ENCODE measurements around the gene ALAS1.

ALAS1 gene

GRCh38 chr3:52185837-52186236 lies 12.1 kb upstream of the ALAS1 start:
- WGBS, 2 experiments: 90 to 92% methylated on average over 3 of the region's 3 CpGs
- Histone ChIP-seq H3K4me1 (ENCODE audit: control insufficient read depth, insufficient read depth, low read length) (peaks cover 4% of the 10 kb centered on the region), H3K27ac (ENCODE audit: insufficient read depth, low read depth, low read length, poor library complexity, severe bottlenecking) (no peak overlapping the region), H3K36me3 (ENCODE audit: control insufficient read depth, insufficient read depth, low read length) (no peaks in the 10 kb centered on the region), H3K4me3 (ENCODE audit: insufficient read depth, low read depth, low read length) (no peak overlapping the region), H3K9me3 (ENCODE audit: control insufficient read depth, low read length) (no peaks in the 10 kb centered on the region), H3K27me3 (ENCODE audit: control insufficient read depth, insufficient read depth, low read length, poor library complexity, severe bottlenecking) (no peaks in the 10 kb centered on the region)

GRCh38 chr3:52186729-52187128 lies 11.2 kb upstream of the ALAS1 start:
- no peak overlapping the region for H3K27ac ChIP-seq (ENCODE audit: insufficient read depth, low read depth, low read length, poor library complexity, severe bottlenecking)
- H3K36me3 ChIP-seq (ENCODE audit: control insufficient read depth, insufficient read depth, low read length): no peaks in the 10 kb centered on the region
- peaks cover 5% of the 10 kb centered on the region for H3K4me1 ChIP-seq (ENCODE audit: control insufficient read depth, insufficient read depth, low read length)
- H3K4me3 ChIP-seq (ENCODE audit: insufficient read depth, low read depth, low read length): no peak overlapping the region
- WGBS, 2 experiments: 91 to 96% methylated on average over 9 of the region's 9 CpGs
- no peaks in the 10 kb centered on the region for H3K27me3 ChIP-seq (ENCODE audit: control insufficient read depth, insufficient read depth, low read length, poor library complexity, severe bottlenecking)
- no peaks in the 10 kb centered on the region for H3K9me3 ChIP-seq (ENCODE audit: control insufficient read depth, low read length)

- H3K4me3 ChIP-seq (ENCODE audit: insufficient read depth, low read depth, low read length): no peak overlapping the region
- H3K36me3 ChIP-seq (ENCODE audit: control insufficient read depth, insufficient read depth, low read length): no peaks in the 10 kb centered on the region
- H3K27ac ChIP-seq (ENCODE audit: insufficient read depth, low read depth, low read length, poor library complexity, severe bottlenecking): no peak overlapping the region
- peaks cover 5% of the 10 kb centered on the region for H3K4me1 ChIP-seq (ENCODE audit: control insufficient read depth, insufficient read depth, low read length)
- 77 to 94% methylated on average over 1 of the region's 1 CpG for WGBS, 2 experiments
- H3K27me3 ChIP-seq (ENCODE audit: control insufficient read depth, insufficient read depth, low read length, poor library complexity, severe bottlenecking): no peaks in the 10 kb centered on the region
- no peaks in the 10 kb centered on the region for H3K9me3 ChIP-seq (ENCODE audit: control insufficient read depth, low read length)
These were observed 9.4 kb upstream of the ALAS1 start for GRCh38 chr3:52188556-52188955.

- Histone ChIP-seq H3K36me3 (ENCODE audit: control insufficient read depth, insufficient read depth, low read length) (no peaks in the 10 kb centered on the region), H3K27ac (ENCODE audit: insufficient read depth, low read depth, low read length, poor library complexity, severe bottlenecking) (no peak overlapping the region)
- 88 to 90% methylated on average over 8 to 9 of the region's 9 CpGs for WGBS, 2 experiments
These were observed 7.5 kb upstream of the ALAS1 start for GRCh38 chr3:52190294-52191074.

GRCh38 chr3:52191663-52192062 lies 6.3 kb upstream of the ALAS1 start:
- H3K4me1 ChIP-seq (ENCODE audit: control insufficient read depth, insufficient read depth, low read length): peaks cover 5% of the 10 kb centered on the region
- H3K27me3 ChIP-seq (ENCODE audit: control insufficient read depth, insufficient read depth, low read length, poor library complexity, severe bottlenecking): no peaks in the 10 kb centered on the region
- no peak overlapping the region for H3K27ac ChIP-seq (ENCODE audit: insufficient read depth, low read depth, low read length, poor library complexity, severe bottlenecking)
- no peaks in the 10 kb centered on the region for H3K36me3 ChIP-seq (ENCODE audit: control insufficient read depth, insufficient read depth, low read length)
- H3K4me3 ChIP-seq (ENCODE audit: insufficient read depth, low read depth, low read length): no peak overlapping the region
- 90 to 94% methylated on average over 4 of the region's 4 CpGs for WGBS, 2 experiments
- H3K9me3 ChIP-seq (ENCODE audit: control insufficient read depth, low read length): no peaks in the 10 kb centered on the region

More at GRCh38 chr3:52190294-52191074, 7.5 kb upstream of the ALAS1 start:
- H3K27me3 ChIP-seq (ENCODE audit: control insufficient read depth, insufficient read depth, low read length, poor library complexity, severe bottlenecking): no peaks in the 10 kb centered on the region
- H3K4me3 ChIP-seq (ENCODE audit: insufficient read depth, low read depth, low read length): no peak overlapping the region
- no peaks in the 10 kb centered on the region for H3K9me3 ChIP-seq (ENCODE audit: control insufficient read depth, low read length)
- peaks cover 5% of the 10 kb centered on the region for H3K4me1 ChIP-seq (ENCODE audit: control insufficient read depth, insufficient read depth, low read length)

- Histone ChIP-seq H3K27ac (ENCODE audit: insufficient read depth, low read depth, low read length, poor library complexity, severe bottlenecking) (no peak overlapping the region), H3K9me3 (ENCODE audit: control insufficient read depth, low read length) (no peaks in the 10 kb centered on the region), H3K4me3 (ENCODE audit: insufficient read depth, low read depth, low read length) (no peak overlapping the region), H3K36me3 (ENCODE audit: control insufficient read depth, insufficient read depth, low read length) (no peaks in the 10 kb centered on the region), H3K27me3 (ENCODE audit: control insufficient read depth, insufficient read depth, low read length, poor library complexity, severe bottlenecking) (no peaks in the 10 kb centered on the region), H3K4me1 (ENCODE audit: control insufficient read depth, insufficient read depth, low read length) (peaks cover 13% of the 10 kb centered on the region)
- WGBS, 2 experiments: 93% methylated on average over 18 of the region's 18 CpGs
These were observed 4.9 kb upstream of the ALAS1 start for GRCh38 chr3:52193065-52193464.

GRCh38 chr3:52194485-52195290 lies 3.3 kb upstream of the ALAS1 start:
- Histone ChIP-seq H3K4me3 (ENCODE audit: insufficient read depth, low read depth, low read length) (no peak overlapping the region), H3K9me3 (ENCODE audit: control insufficient read depth, low read length) (no peaks in the 10 kb centered on the region), H3K27me3 (ENCODE audit: control insufficient read depth, insufficient read depth, low read length, poor library complexity, severe bottlenecking) (no peaks in the 10 kb centered on the region), H3K27ac (ENCODE audit: insufficient read depth, low read depth, low read length, poor library complexity, severe bottlenecking) (no peak overlapping the region), H3K4me1 (ENCODE audit: control insufficient read depth, insufficient read depth, low read length) (peaks cover 21% of the 10 kb centered on the region), H3K36me3 (ENCODE audit: control insufficient read depth, insufficient read depth, low read length) (no peaks in the 10 kb centered on the region)
- 88 to 91% methylated on average over 14 of the region's 14 CpGs for WGBS, 2 experiments

- no peak overlapping the region for H3K4me3 ChIP-seq (ENCODE audit: insufficient read depth, low read depth, low read length)
- WGBS, 2 experiments: 87 to 93% methylated on average over 3 of the region's 3 CpGs
- H3K27me3 ChIP-seq (ENCODE audit: control insufficient read depth, insufficient read depth, low read length, poor library complexity, severe bottlenecking): no peaks in the 10 kb centered on the region
- H3K9me3 ChIP-seq (ENCODE audit: control insufficient read depth, low read length): no peaks in the 10 kb centered on the region
- H3K27ac ChIP-seq (ENCODE audit: insufficient read depth, low read depth, low read length, poor library complexity, severe bottlenecking): no peak overlapping the region
- peaks cover 21% of the 10 kb centered on the region for H3K4me1 ChIP-seq (ENCODE audit: control insufficient read depth, insufficient read depth, low read length)
- H3K36me3 ChIP-seq (ENCODE audit: control insufficient read depth, insufficient read depth, low read length): no peaks in the 10 kb centered on the region
These were observed 2.7 kb upstream of the ALAS1 start for GRCh38 chr3:52195291-52195597.

GRCh38 chr3:52195823-52196331 lies 2.1 kb upstream of the ALAS1 start:
- WGBS, 2 experiments: 90 to 93% methylated on average over 10 of the region's 10 CpGs
- no peak overlapping the region for H3K4me3 ChIP-seq (ENCODE audit: insufficient read depth, low read depth, low read length)
- H3K4me1 ChIP-seq (ENCODE audit: control insufficient read depth, insufficient read depth, low read length): peaks cover 17% of the 10 kb centered on the region
- no peaks in the 10 kb centered on the region for H3K36me3 ChIP-seq (ENCODE audit: control insufficient read depth, insufficient read depth, low read length)
- no peaks in the 10 kb centered on the region for H3K9me3 ChIP-seq (ENCODE audit: control insufficient read depth, low read length)
- no peak overlapping the region for H3K27ac ChIP-seq (ENCODE audit: insufficient read depth, low read depth, low read length, poor library complexity, severe bottlenecking)
- no peaks in the 10 kb centered on the region for H3K27me3 ChIP-seq (ENCODE audit: control insufficient read depth, insufficient read depth, low read length, poor library complexity, severe bottlenecking)

- 87 to 92% methylated on average over 3 of the region's 3 CpGs for WGBS, 2 experiments
- peaks cover 17% of the 10 kb centered on the region for H3K4me1 ChIP-seq (ENCODE audit: control insufficient read depth, insufficient read depth, low read length)
These were observed 983 bp upstream of the ALAS1 start for GRCh38 chr3:52196977-52197376.

More at GRCh38 chr3:52196977-52197376, 983 bp upstream of the ALAS1 start:
- H3K36me3 ChIP-seq (ENCODE audit: control insufficient read depth, insufficient read depth, low read length): peaks cover 9% of the 10 kb centered on the region
- H3K27ac ChIP-seq (ENCODE audit: insufficient read depth, low read depth, low read length, poor library complexity, severe bottlenecking): no peak overlapping the region
- H3K27me3 ChIP-seq (ENCODE audit: control insufficient read depth, insufficient read depth, low read length, poor library complexity, severe bottlenecking): no peaks in the 10 kb centered on the region
- no peaks in the 10 kb centered on the region for H3K9me3 ChIP-seq (ENCODE audit: control insufficient read depth, low read length)
- H3K4me3 ChIP-seq (ENCODE audit: insufficient read depth, low read depth, low read length): no peak overlapping the region

Measured in ectodermal cell (in vitro differentiated cells).